ENCODE data around the gene AGAP2.

Gene AGAP2

DNA sequence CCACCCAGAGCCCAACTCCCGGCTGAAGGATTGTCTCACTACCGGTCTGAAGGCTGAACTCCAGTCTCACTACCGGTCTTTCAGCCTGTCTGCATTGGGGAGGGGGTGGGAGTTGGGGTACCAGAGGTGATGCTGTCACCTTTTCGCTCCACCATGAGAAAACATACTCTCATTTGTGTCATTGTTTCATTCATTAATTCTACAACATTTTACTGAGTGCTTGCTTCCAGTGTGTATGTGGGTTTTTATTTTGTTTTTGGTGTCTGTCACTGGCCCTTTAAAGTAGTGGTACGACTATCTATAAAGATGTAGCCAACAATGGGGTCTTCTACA lies 14.1 kb upstream of the AGAP2 start:
- TF ChIP-seq, protein P1, sequence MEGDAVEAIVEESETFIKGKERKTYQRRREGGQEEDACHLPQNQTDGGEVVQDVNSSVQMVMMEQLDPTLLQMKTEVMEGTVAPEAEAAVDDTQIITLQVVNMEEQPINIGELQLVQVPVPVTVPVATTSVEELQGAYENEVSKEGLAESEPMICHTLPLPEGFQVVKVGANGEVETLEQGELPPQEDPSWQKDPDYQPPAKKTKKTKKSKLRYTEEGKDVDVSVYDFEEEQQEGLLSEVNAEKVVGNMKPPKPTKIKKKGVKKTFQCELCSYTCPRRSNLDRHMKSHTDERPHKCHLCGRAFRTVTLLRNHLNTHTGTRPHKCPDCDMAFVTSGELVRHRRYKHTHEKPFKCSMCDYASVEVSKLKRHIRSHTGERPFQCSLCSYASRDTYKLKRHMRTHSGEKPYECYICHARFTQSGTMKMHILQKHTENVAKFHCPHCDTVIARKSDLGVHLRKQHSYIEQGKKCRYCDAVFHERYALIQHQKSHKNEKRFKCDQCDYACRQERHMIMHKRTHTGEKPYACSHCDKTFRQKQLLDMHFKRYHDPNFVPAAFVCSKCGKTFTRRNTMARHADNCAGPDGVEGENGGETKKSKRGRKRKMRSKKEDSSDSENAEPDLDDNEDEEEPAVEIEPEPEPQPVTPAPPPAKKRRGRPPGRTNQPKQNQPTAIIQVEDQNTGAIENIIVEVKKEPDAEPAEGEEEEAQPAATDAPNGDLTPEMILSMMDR (conservative IDR thresholded peaks at IDR 0.05; ENCODE audit: low read depth, low read length), result no peak
- DNase-seq (ENCODE audit: low read depth), result no peak
- peak overlapping the region; percentile 39 for H3K4me3 ChIP-seq (ENCODE audit: low read depth, low read length)

- DNase-seq (ENCODE audit: low read depth), result peak; percentile 100
- TF ChIP-seq, protein P1 (conservative IDR thresholded peaks at IDR 0.05; ENCODE audit: low read depth, low read length), result no peak
- H3K4me3 ChIP-seq (ENCODE audit: low read depth, low read length), result peak within 1 kb of the TSS; percentile 88
These were observed 13.5 kb upstream of the AGAP2 start, which contains the start of gene CDK4 for GRCh38 chr12:57751788-57752667. TSS of gene CDK4 (minus strand) at chr12:57752310. CDS start at chr12:57751717, 593 bp downstream.

- TF ChIP-seq, protein P1 (conservative IDR thresholded peaks at IDR 0.05; ENCODE audit: low read depth, low read length), result no peak
- H3K4me3 ChIP-seq (ENCODE audit: low read depth, low read length), result peak overlapping the region; percentile 88
- no peak for DNase-seq (ENCODE audit: low read depth)
These were observed 12.9 kb upstream of the AGAP2 start for GRCh38 chr12:57751432-57751787.

DNA sequence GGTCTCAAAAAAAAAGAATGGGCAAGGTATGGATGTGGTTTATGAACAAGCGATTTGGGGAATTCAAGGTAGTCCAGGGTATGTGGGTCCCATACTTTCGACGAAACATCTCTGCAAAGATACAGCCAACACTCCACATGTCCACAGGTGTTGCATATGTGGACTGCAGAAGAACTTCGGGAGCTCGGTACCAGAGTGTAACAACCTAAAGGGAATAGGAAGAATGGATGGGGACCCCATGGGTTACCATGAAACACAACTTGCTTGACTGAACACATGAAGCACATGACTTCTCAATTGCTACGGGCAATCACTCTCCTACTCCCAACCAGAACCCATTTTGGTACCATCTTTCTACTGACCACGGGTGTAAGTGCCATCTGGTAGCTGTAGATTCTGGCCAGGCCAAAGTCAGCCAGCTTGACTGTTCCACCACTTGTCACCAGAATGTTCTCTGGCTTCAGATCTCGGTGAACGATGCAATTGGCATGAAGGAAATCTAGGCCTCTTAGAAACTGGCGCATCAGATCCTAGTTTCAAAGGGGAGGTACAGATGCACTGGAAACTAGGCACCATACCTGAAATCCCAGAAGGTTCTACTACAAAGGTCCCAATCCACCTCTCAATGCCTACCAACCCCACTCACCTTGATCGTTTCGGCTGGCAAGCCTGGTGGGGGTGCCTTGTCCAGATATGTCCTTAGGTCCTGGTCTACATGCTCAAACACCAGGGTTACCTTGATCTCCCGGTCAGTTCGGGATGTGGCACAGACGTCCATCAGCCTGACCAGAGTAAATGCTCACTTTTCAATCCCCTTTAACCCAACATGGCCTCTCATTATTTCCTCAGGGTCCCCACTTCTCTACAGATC lies 12.3 kb upstream of the AGAP2 start:
- no peak for DNase-seq (ENCODE audit: low read depth)
- TF ChIP-seq, protein P1 (conservative IDR thresholded peaks at IDR 0.05; ENCODE audit: low read depth, low read length), result no peak
- H3K4me3 ChIP-seq (ENCODE audit: low read depth, low read length), result peak overlapping the region; percentile 88

GRCh38 chr12:57749061-57749460 lies 10.5 kb upstream of the AGAP2 start:
- TF ChIP-seq, protein P1 (conservative IDR thresholded peaks at IDR 0.05; ENCODE audit: low read depth, low read length), result no peak
- no peak for DNase-seq (ENCODE audit: low read depth)
- no peak overlapping the region for H3K4me3 ChIP-seq (ENCODE audit: low read depth, low read length)

GRCh38 chr12:57746025-57746424 lies 7.5 kb upstream of the AGAP2 start:
- H3K4me3 ChIP-seq (ENCODE audit: low read depth, low read length), result peak overlapping the region; percentile 95
- no peak for DNase-seq (ENCODE audit: low read depth)
- TF ChIP-seq, protein P1 (conservative IDR thresholded peaks at IDR 0.05; ENCODE audit: low read depth, low read length), result no peak
